HG03280 (cell line): ENCODE results near the gene FNIP2.

Experiments
- ATAC-seq: cut with Tn5 transposase; IDR thresholded peaks from one replicate; pipeline ENCODE4 v1.9.1; 2021; ENCODE audit warnings: mild to moderate bottlenecking, moderate library complexity; ENCODE audit not compliant: unreplicated experiment

FNIP2 gene

DNA sequence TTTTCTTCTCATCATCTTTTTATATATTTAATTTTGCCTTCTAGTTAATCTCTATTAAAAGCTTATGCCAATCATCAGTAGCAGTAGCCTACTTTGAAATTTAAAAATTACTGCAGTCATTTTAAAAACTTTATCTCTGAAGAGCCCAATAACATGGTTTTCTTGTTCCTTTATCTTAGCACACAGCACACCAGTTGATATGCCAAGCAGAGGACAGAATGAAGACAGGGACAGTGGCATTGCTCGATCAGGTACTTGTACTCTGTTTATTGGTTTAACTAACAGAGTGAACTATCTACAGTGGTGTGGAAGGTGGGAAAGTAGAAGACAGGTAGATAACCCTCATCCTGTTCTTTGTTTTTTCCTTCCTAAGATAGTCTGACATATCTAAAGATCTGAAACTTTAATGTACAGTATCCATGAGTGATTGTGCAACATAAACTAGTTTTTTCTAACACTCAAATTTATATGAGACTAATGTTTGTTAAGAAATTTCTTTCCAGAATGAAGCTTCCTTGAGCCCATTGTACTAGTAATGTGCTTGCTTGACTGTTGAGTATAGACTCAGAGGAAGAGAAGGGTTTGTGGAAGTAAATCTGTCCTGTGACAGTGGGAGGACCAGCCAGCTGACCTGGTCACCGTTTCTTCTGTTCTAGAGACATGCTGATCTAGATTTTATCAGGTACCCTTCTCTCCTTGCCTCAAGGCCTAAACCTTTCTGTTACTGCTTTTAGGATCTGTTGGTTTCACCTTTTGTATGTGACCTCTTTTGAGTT is 66.6 kb downstream of the FNIP2 start:
- ATAC-seq: no peak

DNA sequence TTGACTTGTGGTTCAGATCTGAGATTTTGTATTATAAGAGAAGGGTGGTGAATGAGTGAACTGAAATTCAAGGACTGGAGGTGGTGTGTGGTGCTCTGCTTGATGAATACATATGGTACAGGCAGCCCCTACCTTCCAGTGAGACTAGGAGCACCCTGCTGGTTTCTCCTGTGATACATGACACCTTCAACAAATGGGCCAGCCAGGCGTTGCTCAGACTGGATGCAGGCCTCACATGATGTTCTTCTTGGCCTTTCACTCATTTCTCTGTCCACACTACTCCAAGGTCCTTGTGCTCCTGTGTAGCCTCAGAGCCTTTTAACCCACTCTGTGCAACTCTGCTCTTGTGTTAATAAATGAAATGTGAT is 67.2 kb downstream of the FNIP2 start:
- no peak for ATAC-seq

DNA sequence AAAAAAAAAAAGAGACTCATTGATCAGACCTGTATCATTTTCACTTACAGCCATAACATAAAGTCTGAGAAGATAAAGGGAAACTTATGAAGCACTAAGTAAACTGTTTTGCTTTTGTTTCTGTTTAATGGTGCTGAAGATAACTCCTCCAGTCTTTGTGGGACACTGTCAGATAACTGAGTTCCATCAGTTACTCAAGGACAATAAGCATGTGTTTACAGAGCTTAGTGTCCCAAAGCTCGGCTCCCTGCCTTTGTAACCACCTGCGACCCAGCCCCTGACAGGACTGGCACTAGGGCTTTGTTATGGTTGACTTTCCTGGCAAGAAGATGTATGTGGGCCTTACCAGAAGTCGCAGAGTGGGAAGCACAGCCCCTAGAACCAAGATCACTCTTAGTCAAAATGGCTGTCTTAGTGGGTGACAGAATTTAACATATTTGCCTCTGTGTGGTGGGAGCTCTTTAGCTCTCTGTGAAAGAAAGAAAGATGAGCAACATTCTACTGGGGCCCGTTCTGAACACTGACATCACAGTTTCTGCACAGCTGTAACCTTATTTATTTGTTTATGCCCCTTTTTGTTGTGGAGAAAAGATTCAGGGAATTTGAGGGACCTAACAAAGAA is 68.1 kb downstream of the FNIP2 start:
- no peak for ATAC-seq

DNA sequence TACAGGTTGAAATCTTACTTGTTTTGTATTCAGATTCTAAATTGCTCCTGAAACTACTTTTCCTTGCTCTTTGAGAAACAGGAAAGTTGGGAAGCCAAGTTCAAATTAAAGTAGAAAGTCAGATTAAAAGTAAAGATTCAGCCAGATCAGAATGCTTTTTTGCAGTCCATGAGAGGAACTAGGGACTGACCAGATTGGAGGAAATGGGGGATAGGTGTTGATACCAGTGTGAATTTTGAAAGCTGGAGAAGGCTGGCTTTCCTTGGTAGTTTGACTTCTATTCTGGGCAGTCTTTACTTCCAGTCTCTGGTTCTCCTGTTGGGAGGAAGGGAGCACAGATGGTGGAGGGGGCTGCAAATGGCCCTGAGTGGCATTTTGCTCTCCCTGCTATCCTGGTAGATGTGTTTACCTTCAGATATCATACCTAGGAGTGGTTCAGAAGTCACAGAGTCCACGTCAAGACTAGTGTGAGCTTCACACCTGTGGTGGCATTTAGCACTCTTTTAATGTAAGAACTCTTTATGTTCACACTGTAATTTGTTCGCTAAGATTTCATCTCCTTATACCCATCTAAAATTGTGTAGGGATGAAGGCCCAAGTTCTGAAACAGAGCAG is 68.8 kb downstream of the FNIP2 start:
- no peak for ATAC-seq

DNA sequence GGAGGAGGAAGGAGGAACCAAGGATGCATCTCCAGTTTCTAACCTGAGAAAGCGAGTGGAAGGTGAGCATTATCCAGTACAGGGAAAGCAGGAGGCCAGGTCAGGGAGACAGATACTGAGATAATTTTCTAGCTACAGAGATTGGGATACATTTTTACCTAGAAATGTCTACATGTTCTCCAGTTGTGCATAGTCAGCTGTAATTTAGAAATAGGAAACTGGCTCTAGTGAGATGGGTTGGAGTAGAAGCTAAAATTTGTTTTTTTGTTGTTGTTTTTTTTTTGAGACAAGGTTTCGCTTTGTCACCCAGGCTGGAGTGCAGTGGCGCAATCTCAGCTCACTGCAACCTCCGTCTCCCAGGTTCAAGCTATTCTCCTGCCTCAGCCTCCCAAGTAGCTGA is 71.3 kb downstream of the FNIP2 start:
- ATAC-seq: no peak

DNA sequence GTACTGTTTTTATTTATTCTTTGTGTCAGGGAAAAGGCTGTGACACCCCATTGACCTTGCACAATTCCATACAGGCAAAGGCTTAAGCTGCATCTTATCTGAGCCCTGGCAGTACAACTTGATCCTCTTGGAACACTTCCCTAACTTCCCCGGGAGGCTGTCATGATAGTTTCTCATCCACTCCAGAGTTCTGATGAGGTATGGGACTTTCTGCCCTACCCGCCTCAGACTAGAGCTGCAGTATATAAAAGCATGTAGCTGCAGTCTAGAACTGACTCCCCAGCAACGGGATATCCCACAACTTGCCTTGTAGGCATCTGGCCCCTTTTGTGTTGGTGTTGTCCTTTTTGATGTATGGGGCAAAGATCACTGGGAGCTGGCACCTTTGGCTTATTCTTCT is 72.7 kb downstream of the FNIP2 start:
- no peak for ATAC-seq

DNA sequence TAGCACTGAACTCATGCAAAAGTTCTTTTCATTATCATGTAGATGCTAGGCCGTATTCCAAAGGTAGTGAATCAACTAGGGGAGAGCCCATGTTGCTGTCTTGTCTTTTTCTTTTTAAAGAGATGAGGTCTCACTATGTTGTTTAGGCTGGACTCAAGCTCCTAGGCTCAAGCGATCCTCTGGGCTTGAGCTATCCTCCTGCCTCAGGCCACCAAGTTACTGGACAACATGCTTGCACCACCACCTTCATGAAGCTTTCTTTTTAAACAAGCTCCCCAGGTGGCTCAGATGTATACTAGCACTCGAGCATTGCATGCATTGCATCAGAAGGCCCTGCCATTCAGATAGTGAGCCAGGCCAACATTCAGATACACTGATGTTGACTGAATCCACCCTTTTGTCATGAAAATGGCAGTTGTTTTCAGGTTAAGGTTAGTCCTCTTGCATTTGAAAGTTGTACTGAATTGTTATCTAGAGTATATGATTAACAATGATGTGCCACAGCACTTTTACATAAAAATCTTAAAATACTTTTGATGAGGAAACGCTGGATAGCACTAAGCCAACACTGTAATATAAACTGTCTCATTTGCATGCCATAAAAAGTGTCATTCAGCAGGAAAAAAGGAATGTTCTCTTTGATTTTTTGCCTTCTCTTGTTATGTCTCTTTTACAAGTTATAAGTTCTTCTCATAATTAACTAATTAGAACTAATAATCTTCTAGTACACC is 76.7 kb downstream of the FNIP2 start:
- ATAC-seq: no peak

DNA sequence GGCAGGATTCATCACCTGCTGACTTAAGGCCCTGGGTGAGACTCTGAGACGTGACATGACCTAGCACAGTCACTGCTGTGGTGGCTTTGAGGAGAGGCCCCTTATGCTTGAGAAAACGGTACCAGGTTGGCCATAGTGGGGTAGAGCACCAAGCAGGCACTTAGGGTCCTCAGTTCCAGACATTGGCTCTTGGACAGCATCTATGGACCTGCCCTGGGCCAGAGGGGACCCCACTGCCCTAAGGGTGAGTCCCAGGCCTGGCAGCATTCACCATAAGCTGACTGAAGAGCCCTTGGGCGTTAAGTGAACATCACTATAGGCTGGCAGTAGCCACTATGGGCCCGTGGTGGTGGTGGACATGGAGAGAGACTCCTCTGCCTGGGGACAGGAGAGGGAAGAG is 78.7 kb downstream of the FNIP2 start:
- no peak for ATAC-seq

DNA sequence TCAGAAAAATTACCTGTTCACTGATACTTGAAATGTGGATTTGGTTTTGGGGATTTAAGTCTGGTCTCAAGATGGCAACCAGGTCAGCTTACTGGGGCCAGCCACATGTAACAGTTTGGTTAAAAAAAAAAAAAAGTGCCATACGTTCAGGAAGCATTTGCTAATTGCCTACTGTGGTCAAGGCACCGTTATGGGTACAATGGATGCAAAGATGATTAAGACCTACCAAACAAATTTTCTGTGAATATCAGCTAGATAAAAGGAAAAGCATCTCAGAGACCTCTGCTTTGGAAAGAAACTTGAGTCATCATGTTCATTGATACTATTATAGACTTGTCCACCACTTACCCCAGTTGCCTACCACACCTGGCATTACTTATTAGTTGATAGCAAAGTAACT is 80.9 kb downstream of the FNIP2 start:
- no peak for ATAC-seq

DNA sequence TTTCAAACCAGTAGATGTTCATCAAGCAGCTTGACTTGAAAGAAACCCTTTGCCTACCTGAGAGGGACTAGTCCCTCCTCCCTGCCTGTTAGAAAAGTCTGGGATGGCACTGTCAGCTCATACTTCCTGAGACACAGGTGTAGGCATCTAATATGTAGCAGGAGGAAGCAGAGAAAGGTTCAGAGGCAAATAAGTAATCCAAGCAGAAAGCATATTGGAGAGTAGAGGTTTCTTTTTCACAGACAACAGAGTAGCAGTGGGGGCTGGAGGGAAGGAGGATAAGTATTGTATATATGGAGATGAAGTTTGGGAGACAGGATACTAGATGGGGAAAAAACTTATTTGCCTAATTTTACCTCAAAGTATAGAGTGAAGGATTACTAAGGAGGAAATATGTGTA is 81.5 kb downstream of the FNIP2 start:
- no peak for ATAC-seq

DNA sequence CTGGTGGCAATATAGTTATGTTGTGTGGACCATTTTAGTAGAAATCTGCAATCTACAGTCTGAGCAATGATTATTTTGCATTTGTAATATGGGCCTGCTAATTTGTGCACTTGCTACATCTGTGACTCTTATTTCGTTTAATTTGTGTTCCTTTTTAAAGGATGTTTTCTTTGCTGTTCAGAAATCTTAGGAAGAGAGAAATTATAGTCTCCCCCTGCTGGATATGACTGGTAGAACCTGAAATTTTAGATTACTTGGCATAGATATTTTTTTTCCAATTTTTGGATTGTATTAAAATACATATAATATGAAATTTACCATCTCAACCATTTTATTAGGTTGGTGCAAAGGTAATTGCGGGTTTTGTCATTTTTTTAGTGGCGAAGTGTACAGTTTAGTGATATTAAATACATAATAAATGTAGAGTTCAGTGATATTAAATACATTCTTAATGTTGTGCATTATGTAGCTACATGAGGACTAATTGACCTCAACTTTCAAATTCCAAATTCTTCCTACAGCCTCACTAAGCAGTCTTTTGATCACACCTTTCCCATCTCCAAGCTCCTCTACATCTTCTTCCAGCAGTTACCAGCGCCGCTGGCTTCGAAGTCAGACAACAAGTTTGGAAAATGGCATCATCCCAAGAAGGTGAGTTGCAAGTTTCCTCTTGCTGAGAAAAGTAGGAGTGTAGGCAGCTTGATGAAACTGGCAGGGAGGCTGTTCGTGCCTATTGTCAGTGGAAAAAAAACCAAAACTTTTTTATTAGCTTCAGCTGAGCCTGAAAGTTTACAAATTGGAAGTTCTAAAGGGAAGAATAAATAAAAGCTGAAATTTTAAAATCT is 82.2 kb downstream of the FNIP2 start:
- no peak for ATAC-seq

DNA sequence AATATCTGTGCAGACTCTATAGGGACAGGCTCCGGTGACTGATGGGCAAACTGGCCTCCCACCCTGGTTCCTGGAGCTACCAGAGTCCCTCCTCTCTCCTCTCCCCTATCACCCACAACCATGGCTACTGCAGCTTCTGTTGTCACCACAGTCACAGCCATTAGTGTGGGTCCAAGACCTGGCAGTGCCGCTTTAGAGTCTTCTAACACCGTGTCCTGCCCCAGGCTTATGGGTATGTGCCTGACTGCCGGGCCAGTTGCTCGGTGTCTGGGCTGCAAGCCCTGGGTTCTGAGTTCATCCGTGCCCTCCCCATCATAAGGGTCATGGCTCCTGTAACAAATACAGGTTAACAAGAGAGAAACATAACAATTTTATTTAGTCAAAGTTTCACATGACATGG is 85.4 kb downstream of the FNIP2 start:
- no peak for ATAC-seq

DNA sequence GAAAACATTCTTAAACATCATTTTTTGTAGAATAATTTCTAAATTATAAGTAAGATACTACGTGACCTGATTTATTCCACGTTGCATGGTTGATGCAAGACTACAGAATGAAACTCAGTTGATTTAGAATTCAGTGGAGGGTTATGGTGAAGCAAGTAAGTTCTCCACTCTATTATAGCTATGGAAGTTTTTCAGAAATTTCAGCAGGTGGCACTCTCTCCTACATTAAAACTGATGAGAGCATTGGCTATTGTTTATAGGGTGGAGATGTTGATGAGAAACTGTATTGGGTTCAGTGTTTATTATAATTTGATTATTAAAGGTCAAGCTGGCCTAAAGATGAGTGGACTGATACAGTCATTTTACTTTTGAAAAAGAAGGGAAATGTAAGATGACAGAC is 88.0 kb downstream of the FNIP2 start:
- ATAC-seq: peak; percentile 66

DNA sequence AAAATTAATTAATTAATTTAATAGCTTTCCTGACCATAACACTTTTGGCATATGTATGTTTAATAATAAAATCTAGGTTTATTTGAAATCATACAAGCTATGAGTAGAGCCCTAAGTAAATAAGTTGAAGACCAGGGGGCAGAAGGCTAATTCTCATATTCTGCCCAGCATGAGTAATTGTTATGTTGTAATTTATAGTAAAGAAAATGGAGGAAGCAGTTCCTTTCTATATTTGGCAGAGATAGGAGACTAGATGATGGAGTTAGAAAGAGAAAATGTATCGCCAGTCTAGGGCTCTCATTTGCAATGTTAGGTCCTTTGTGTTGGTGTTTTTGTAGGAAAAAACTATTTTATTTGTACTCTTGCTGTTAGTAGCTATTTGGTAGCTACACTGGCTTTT is 89.1 kb downstream of the FNIP2 start:
- no peak for ATAC-seq

DNA sequence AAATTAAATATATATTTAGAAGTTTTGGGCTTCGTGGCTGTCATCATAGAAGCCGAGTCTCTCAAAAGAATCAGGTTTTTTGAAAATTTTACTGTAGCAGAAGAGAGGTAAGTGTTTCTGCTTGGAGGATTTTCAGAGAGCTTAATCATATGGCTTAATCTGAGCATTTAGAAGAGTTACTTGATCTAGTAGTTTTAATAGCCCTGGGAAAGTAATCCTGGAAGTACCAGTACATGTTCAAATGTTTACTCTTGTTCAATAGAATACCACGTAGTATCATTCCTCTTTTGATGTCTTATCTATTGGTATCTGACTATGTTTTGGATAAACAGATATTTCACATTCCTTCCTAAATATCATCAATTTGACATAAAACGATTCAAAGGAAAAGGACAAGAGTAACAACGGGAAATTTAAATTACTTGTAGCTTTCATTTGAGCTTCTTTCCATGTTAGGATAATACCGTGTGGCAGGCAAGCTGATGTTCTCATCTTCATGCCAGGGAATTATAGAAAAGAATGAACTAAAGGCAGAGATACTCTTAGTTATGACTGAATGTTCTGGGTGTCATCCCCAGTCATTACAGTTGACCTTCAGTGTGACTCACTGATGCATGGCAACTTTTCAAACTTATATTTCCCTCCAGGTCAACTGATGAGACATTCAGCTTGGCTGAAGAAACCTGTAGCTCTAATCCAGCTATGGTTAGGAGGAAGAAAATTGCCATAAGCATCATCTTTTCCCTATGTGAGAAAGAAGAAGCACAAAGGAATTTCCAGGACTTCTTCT is 89.8 kb downstream of the FNIP2 start:
- no peak for ATAC-seq

DNA sequence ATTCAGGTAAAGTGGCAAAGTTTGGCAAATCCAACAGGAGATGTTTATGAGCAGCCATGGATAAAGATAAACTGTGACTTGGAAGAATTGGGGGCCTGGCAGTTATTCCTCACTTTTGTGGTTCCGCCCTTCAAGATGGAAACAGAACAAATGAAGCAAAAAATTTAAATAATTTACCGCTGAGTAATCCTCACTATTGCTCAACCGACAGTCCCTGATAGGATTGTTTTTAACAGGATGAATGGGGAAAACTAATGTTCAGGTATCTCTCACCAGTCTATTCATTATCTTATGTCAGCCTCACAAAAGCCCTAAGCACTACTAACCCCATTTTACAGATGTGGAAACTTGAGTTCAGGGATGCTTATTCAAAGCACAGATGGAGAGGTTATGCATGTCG is 90.8 kb downstream of the FNIP2 start:
- ATAC-seq: no peak

DNA sequence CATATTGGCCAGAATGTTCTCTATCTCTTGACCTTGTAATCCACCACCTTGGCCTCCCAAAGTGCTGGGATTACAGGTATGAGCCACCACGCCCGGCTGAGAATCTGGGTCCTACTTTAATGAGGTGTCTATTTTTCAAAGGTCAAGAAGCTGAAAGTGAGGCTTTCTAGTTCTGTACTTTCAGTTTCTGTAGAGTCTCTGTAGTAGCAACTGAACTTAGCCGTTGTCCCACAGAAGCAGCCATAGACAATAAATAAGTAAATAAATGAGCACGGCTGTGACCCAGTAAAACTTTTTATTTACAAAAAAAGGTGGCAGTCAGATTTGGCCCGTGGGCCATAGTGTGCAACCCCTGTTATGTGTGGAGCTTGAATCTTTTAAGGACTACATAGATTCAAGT is 92.0 kb downstream of the FNIP2 start:
- ATAC-seq: peak; percentile 82

DNA sequence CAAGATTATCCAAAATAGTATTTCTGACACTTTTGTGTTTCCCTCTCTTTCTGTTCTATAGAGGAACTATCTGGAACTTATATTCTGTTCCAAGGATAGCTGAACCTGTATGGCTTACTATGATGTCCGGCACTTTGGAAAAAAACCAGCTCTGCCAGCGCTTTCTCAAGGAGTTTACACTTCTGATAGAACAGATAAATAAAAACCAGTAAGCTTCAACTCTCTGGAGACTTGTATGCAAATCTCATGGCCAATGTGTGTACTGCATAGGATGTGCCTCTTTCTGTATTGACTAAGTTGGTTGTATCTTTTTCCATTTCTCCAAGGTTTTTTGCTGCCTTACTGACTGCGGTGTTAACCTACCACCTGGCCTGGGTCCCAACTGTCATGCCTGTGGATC is 92.5 kb downstream of the FNIP2 start:
- ATAC-seq: peak; percentile 56

DNA sequence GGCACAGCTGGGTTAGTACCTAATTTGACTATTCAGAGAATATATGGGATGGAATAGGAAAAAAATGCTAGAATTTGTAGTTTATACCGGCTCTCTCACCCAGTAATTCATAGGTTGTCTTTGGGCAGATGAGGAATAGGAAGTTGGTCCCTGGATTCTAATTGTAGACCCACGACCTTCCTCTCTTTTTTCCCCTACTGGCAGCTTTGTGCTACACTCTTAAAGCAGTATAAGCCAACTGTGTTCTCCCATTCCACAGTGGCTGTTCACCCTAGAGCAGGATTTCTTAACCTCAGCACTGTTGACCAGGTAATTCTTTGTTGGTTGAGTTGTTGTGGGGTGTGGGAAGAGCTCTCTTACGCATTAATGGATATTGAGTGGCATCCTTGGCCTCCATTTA is 92.9 kb downstream of the FNIP2 start:
- ATAC-seq: no peak

DNA sequence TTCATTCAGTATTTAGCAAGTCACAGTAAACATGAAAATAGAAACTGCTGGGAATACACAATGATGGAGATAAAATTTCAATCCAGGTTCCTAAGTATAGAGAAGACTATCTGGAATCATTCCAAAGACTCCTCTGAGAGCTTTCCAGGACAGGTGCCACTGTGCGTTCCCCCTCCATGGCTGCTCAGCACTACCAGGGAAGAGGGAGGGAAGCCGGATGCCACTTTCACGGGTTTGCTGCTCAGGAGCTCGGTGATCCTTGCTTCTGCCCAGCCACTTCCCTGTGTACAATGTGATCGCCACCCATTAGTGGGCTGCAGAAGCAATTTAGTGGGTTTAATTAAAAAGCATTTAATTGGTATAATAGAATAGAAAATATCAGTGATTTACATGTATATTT is 94.5 kb downstream of the FNIP2 start:
- ATAC-seq: no peak
